ENCODE results near the gene USP3. TPM values are rescaled to one million over a fixed set of nuclear protein-coding genes. Genes with fewer than 3 reads are reported as not detected.

Gene USP3
- total and polyA plus RNA-seq, 9 of the 15 experiments (the other 6 are each of a cell fraction or from before 2014, with no cell fraction given): 17.3 to 54.3 (median 34.8) TPM

- TF ChIP-seq MAFK (IDR thresholded peaks at IDR 0.05; ENCODE audit: low read length) (peak; percentile 30; the same call in 1 of the 2 replicates), ZNF12 (CRISPR knock-in tag; IDR thresholded peaks at IDR 0.05) (no peak), ZNF41 (CRISPR knock-in tag; conservative IDR thresholded peaks at IDR 0.05) (no peak), IRF1 (CRISPR knock-in tag; IDR thresholded peaks at IDR 0.05; ENCODE audit: borderline replicate concordance) (no peak), TRIM25 (IDR thresholded peaks at IDR 0.05; ENCODE audit: borderline replicate concordance) (0 out of 2 replicates have a peak, but pooled peaks have one; percentile 4), SMARCA4 (IDR thresholded peaks at IDR 0.05) (peak; percentile 87), FOXA3 (CRISPR knock-in tag; conservative IDR thresholded peaks at IDR 0.05 in 1 of 2, IDR thresholded peaks at IDR 0.05 in 1 of 2) (peak in 1 of 2 experiments; percentile 44; a peak in 1 of 4 replicates), NCOR1 (IDR thresholded peaks at IDR 0.05) (peak; percentile 10; the same call in 1 of the 2 replicates), ATF6 (CRISPR knock-in tag; IDR thresholded peaks at IDR 0.05) (no peak), ZNF354B (CRISPR knock-in tag; IDR thresholded peaks at IDR 0.05) (no peak), MECOM (CRISPR knock-in tag; IDR thresholded peaks at IDR 0.05) (peak; percentile 66), THRB (CRISPR knock-in tag; conservative IDR thresholded peaks at IDR 0.05) (no peak), HINFP (tag; conservative IDR thresholded peaks at IDR 0.05; ENCODE audit: low read depth) (no peak), SIN3B (IDR thresholded peaks at IDR 0.05; ENCODE audit: low read depth) (no peak), ZNF511 (CRISPR knock-in tag; IDR thresholded peaks at IDR 0.05) (peak; percentile 84), ZBTB7A (IDR thresholded peaks at IDR 0.05; ENCODE audit: borderline replicate concordance, control insufficient read depth, low read depth, low read length) (peak; percentile 61; the same call in 1 of the 2 replicates), KDM1A (IDR thresholded peaks at IDR 0.05) (peak; percentile 61 to 81; a peak in 3 of 4 replicates), BRD4 (IDR thresholded peaks at IDR 0.05) (peak; percentile 91), TOE1 (IDR thresholded peaks at IDR 0.05; ENCODE audit: borderline replicate concordance) (no peak), TOE1 (CRISPR knock-in tag; IDR thresholded peaks at IDR 0.05; ENCODE audit: borderline replicate concordance, low read depth) (0 out of 2 replicates have a peak, but pooled peaks have one; percentile 15), PHTF2 (CRISPR knock-in tag; IDR thresholded peaks at IDR 0.05) (no peak)
Observed at GRCh38 chr15:63503739-63504246, 600 bp upstream of the USP3 start (continued).

Data from K562 (cell line).